Endothelial cell of umbilical vein (primary cell): ENCODE results near the gene IL22RA2. TPM values are rescaled to one million over a fixed set of nuclear protein-coding genes. Genes with fewer than 3 reads are reported as not detected.

Experiments
- BruUV-seq: library from RNA; stranded (reverse); fragments of 400-500 nt; replicated peaks from 2 replicates; lab custom pipeline; 2021; lab: Mats Ljungman, UMichigan
- CTCF ChIA-PET: fragments of 300-600, 350-600 bp; sonication (Branson Sonifier 250); formaldehyde crosslinking; loops from one replicate; lab custom pipeline; 2021; ENCODE audit warnings: antibody characterized with exemption, inconsistent platforms; lab: Charles Lee
- POLR2A ChIA-PET: fragments of 300-600, 350-600 bp; sonication (Branson Sonifier 250); formaldehyde crosslinking; loops from one replicate; lab custom pipeline; 2021; ENCODE audit warnings: antibody characterized with exemption, inconsistent platforms; lab: Charles Lee
- DNase-seq: peaks from one replicate; pipeline ENCODE4 v3.0.0-alpha.2; 2011; ENCODE audit warnings: low read depth, low spot score
- FAIRE-seq: peaks from 2 replicates; lab custom pipeline; 2011; peaks lifted over from hg19 to GRCh38; lab: Jason Lieb, UNC
- H2AFZ ChIP-seq: 2 replicates; pipeline ENCODE4 v1.6.0; 2012; ENCODE audit warnings: low read depth, low read length, control low read depth, inconsistent platforms
- H3K27ac ChIP-seq: 2 replicates; pipeline ENCODE4 v1.5.1; 2011; ENCODE audit warnings: low read depth, mild to moderate bottlenecking, control low read depth, low read length, moderate library complexity; ENCODE audit not compliant: insufficient read depth
- H3K27me3 ChIP-seq, 2 experiments: 2 replicates each; pipeline versions ENCODE4 v1.6.0 to v1.6.1; 2011; ENCODE audit warnings: low read length in 2 of 2, mixed read lengths in 1 of 2; ENCODE audit not compliant: control insufficient read depth in 2 of 2, insufficient read depth in 2 of 2
- H3K36me3 ChIP-seq, 2 experiments: 2 replicates in 1 of 2; 3 replicates in 1 of 2; pipeline ENCODE4 v1.5.1; 2011; ENCODE audit warnings: low read length in 2 of 2, mild to moderate bottlenecking in 1 of 2, moderate library complexity in 1 of 2; ENCODE audit not compliant: control insufficient read depth in 2 of 2, insufficient read depth in 2 of 2; ENCODE audit errors: extremely low read depth in 1 of 2
- H3K4me1 ChIP-seq: 3 replicates; pipeline ENCODE4 v1.5.1; 2011; ENCODE audit warnings: mild to moderate bottlenecking, low read length; ENCODE audit not compliant: control insufficient read depth, insufficient read depth; ENCODE audit errors: extremely low read depth
- H3K4me2 ChIP-seq: 2 replicates; pipeline ENCODE4 v1.6.1; 2011; ENCODE audit warnings: low read length, control low read depth, mixed read lengths; ENCODE audit not compliant: insufficient read depth
- H3K4me3 ChIP-seq, 3 experiments: fragments of 200-600 bp in 1 of 3; sonication (generic), shearing (Covaris generic) in 1 of 3; replicated peaks in 1 of 3; 2 replicates each; pipeline ENCODE4 v1.5.1; 2011 to 2016; ENCODE audit warnings: control low read depth in 3 of 3, low read length in 3 of 3, mild to moderate bottlenecking in 2 of 3, inconsistent platforms in 1 of 3, low read depth in 1 of 3, moderate library complexity in 1 of 3; ENCODE audit not compliant: insufficient read depth in 1 of 3
- H3K79me2 ChIP-seq: 2 replicates; pipeline ENCODE4 v1.6.0; 2012; ENCODE audit warnings: low read length, inconsistent platforms; ENCODE audit not compliant: control insufficient read depth, insufficient read depth
- H3K9ac ChIP-seq: replicated peaks from 2 replicates; pipeline ENCODE3; 2011; ENCODE audit warnings: low read length, control low read depth; ENCODE audit not compliant: insufficient read depth; ENCODE audit errors: extremely low read depth
- H3K9me1 ChIP-seq: replicated peaks from 3 replicates; pipeline ENCODE4 v1.6.0; 2011; ENCODE audit warnings: mild to moderate bottlenecking, low read length; ENCODE audit not compliant: control insufficient read depth, insufficient read depth; ENCODE audit errors: extremely low read depth
- H3K9me3 ChIP-seq: replicated peaks from 2 replicates; pipeline ENCODE4 v1.5.1; 2012; ENCODE audit warnings: low read length, inconsistent platforms; ENCODE audit not compliant: control insufficient read depth, insufficient read depth
- H4K20me1 ChIP-seq: replicated peaks from 2 replicates; pipeline ENCODE3; 2011; ENCODE audit warnings: mild to moderate bottlenecking, low read length; ENCODE audit not compliant: control insufficient read depth, insufficient read depth; ENCODE audit errors: extremely low read depth
- EZH2 ChIP-seq: IDR thresholded peaks from 2 replicates; pipeline ENCODE4 v1.6.1; 2012; ENCODE audit warnings: borderline replicate concordance, low read depth, mild to moderate bottlenecking, moderate library complexity, low read length, inconsistent platforms; ENCODE audit not compliant: severe bottlenecking
- FOS ChIP-seq: IDR thresholded peaks from 2 replicates; pipeline ENCODE4 v1.6.1; 2011; ENCODE audit warnings: mild to moderate bottlenecking, low read length, moderate library complexity, borderline replicate concordance; ENCODE audit not compliant: insufficient read depth
- GATA2 ChIP-seq: IDR thresholded peaks from 2 replicates; pipeline ENCODE4 v1.7.0; 2011; ENCODE audit warnings: low read depth, mild to moderate bottlenecking, moderate library complexity, mixed read lengths, low read length; ENCODE audit not compliant: insufficient read length, insufficient read depth
- JUN ChIP-seq: IDR thresholded peaks from 2 replicates; pipeline ENCODE4 v1.6.1; 2011; ENCODE audit warnings: borderline replicate concordance, low read depth; ENCODE audit not compliant: insufficient read length, insufficient read depth
- MYC ChIP-seq: IDR thresholded peaks from one replicate; pipeline ENCODE4 v1.6.1; 2011; ENCODE audit warnings: mild to moderate bottlenecking, low read depth, low read length
- POLR2A ChIP-seq: IDR thresholded peaks from 2 replicates; pipeline ENCODE4 v1.6.1; 2012; ENCODE audit warnings: low read depth, mild to moderate bottlenecking, control low read depth, low read length
- POLR2AphosphoS5 ChIP-seq: IDR thresholded peaks from 2 replicates; pipeline ENCODE4 v1.6.1; 2012; ENCODE audit warnings: low read depth, mild to moderate bottlenecking, control low read depth, low read length, moderate library complexity; ENCODE audit not compliant: insufficient read depth
- dilution Hi-C: fragments of 300-500 bp; cut with MboI; formaldehyde crosslinking; loops from one replicate; pipeline ENCODE4 v1.15.0; 2019; ENCODE audit warnings: low sequenced_read_pairs; ENCODE audit not compliant: extremely low pct_ligation_motif_present
- intact Hi-C: fragments of 100-400 bp; cut with micrococcal nuclease; formaldehyde crosslinking; loops from one replicate; pipeline ENCODE4 v1.10.0; 2022
- polyA plus RNA-seq, 4 experiments: library from polyadenylated mRNA; depleted of rRNA in 3 of 4; stranded (reverse) in 3 of 4; unstranded in 1 of 4; fragments of >200 nt; gene quantifications; 2 replicates each; pipeline versions ENCODE4 v1.2.1 to v1.2.3, GENCODE V29; 2011 to 2012; ENCODE audit warnings: missing spikeins in 1 of 4
- total RNA-seq: library from RNA; stranded (reverse); gene quantifications from 2 replicates; pipeline ENCODE4 v1.2.3, GENCODE V29; 2021
- TF ChIP-seq, protein P1 (sequence below), 2 donors: IDR thresholded peaks; 1 replicate in 1 of 2; 2 replicates in 1 of 2; pipeline ENCODE4 v1.5.1; 2011; ENCODE audit warnings: low read length in 2 of 2, mild to moderate bottlenecking in 2 of 2, moderate library complexity in 2 of 2, control low read depth in 1 of 2, inconsistent platforms in 1 of 2, low read depth in 1 of 2; ENCODE audit not compliant: insufficient read depth in 1 of 2; ENCODE audit errors: extremely low read depth in 1 of 2
- TF ChIP-seq, protein P2 (sequence below): IDR thresholded peaks from 2 replicates; pipeline ENCODE4 v1.6.1; 2011; ENCODE audit not compliant: insufficient read depth, insufficient read length

IL22RA2 gene
- total and polyA plus RNA-seq, 2 donors (not counting 3 experiments of a cell fraction or from before 2014, with no cell fraction given), result not detected

DNA sequence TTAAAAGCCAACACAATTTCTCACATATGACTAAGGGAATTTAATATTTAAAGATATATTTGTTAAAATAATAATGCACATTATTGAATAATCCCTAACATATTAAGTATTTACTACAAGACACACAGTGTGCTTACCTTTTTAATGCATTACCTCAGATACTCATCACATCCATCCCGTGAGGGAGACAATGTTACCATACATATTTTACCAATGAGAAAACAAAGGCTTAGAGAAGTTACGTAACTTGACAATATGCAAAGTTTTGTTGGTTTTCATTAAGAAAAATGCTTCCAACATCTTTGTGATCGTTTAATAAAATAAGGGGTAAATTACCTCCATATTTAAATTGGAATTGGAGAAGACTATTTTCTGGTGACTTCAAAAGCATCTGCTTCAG, 41.5 kb upstream of the IL22RA2 start:
- DNase-seq, result no peak
- Histone ChIP-seq H3K4me2 (no peak overlapping the region), H2AFZ (no peak overlapping the region), H3K27ac (no peak overlapping the region), H3K36me3 (no peaks in the 10 kb centered on the region), H3K79me2 (peaks cover 67% of the 10 kb centered on the region), H3K9me1 (no peaks in the 10 kb centered on the region), H4K20me1 (no peaks in the 10 kb centered on the region), H3K4me1 (peaks cover 34% of the 10 kb centered on the region), H3K27me3 (no peaks in the 10 kb centered on the region), H3K4me3 (no peak overlapping the region), H3K9me3 (no peaks in the 10 kb centered on the region), H3K9ac (no peak overlapping the region)
- TF ChIP-seq, protein P1, sequence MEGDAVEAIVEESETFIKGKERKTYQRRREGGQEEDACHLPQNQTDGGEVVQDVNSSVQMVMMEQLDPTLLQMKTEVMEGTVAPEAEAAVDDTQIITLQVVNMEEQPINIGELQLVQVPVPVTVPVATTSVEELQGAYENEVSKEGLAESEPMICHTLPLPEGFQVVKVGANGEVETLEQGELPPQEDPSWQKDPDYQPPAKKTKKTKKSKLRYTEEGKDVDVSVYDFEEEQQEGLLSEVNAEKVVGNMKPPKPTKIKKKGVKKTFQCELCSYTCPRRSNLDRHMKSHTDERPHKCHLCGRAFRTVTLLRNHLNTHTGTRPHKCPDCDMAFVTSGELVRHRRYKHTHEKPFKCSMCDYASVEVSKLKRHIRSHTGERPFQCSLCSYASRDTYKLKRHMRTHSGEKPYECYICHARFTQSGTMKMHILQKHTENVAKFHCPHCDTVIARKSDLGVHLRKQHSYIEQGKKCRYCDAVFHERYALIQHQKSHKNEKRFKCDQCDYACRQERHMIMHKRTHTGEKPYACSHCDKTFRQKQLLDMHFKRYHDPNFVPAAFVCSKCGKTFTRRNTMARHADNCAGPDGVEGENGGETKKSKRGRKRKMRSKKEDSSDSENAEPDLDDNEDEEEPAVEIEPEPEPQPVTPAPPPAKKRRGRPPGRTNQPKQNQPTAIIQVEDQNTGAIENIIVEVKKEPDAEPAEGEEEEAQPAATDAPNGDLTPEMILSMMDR (IDR thresholded peaks at IDR 0.05; ENCODE audit: extremely low read depth in 1 of 2, insufficient read depth in 1 of 2, low read depth in 1 of 2, low read length in 2 of 2), result no peak
- TF ChIP-seq GATA2 (no peak), FOS (no peak), JUN (no peak), POLR2A (no peak), POLR2AphosphoS5 (no peak), MYC (no peak), EZH2 (no peak)
- TF ChIP-seq, protein P2, sequence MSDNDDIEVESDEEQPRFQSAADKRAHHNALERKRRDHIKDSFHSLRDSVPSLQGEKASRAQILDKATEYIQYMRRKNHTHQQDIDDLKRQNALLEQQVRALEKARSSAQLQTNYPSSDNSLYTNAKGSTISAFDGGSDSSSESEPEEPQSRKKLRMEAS, result no peak
- no peak for FAIRE-seq
- CTCF ChIA-PET, result no interaction called here
- intact Hi-C loops, result loop anchor here (5.0 kb wide), 1 partner anchor 97 kb away; no protein-coding TSS in a partner anchor
- dilution Hi-C loops, result no loop called here
- POLR2A ChIA-PET, result no interaction called here
- no TSS peak for BruUV-seq
